D721Med (cell line): ENCODE measurements around the gene PGF.

ENCODE experiments used
- DNase-seq: peaks from one replicate; pipeline ENCODE4 v3.0.0; 2011; ENCODE audit warnings: low spot score; ENCODE audit not compliant: insufficient read length
- FAIRE-seq: peaks from 2 replicates; lab custom pipeline; 2011; peaks lifted over from hg19 to GRCh38; lab: Jason Lieb, UNC
- CTCF ChIP-seq: IDR thresholded peaks from 2 replicates; pipeline ENCODE4 v1.5.1; 2012; ENCODE audit warnings: mild to moderate bottlenecking, control low read depth; ENCODE audit not compliant: insufficient read depth; ENCODE audit errors: missing control alignments

PGF gene

GRCh38 chr14:74973003-74973653 lies 17.7 kb upstream of the PGF start:
- no peak for FAIRE-seq
- TF ChIP-seq CTCF, result no peak
- DNase-seq, result no peak

- DNase-seq (no peak), FAIRE-seq (no peak)
- no peak for TF ChIP-seq CTCF
Measured at GRCh38 chr14:74968811-74969210, 13.4 kb upstream of the PGF start.

GRCh38 chr14:74965486-74966153 lies 10.2 kb upstream of the PGF start:
- DNase-seq (no peak), FAIRE-seq (no peak)
- TF ChIP-seq CTCF, result no peak

- FAIRE-seq (no peak), DNase-seq (no peak)
- TF ChIP-seq CTCF, result no peak
Measured at GRCh38 chr14:74964787-74965485, 9.5 kb upstream of the PGF start.

GRCh38 chr14:74963705-74964271 lies 8.4 kb upstream of the PGF start:
- FAIRE-seq, result no peak
- DNase-seq, result no peak
- no peak for TF ChIP-seq CTCF

GRCh38 chr14:74963178-74963704 lies 7.8 kb upstream of the PGF start:
- no peak for TF ChIP-seq CTCF
- no peak for DNase-seq
- FAIRE-seq, result no peak
